GM12878 (cell line): ENCODE results near the gene AGK. TPM values are rescaled to one million over a fixed set of nuclear protein-coding genes. Genes with fewer than 3 reads are reported as not detected.
"Not testable (repeated sequence)": the region's sequence is repeated elsewhere in the genome, so short reads cannot be mapped to it uniquely, and the experiment has no call there.

Experiments
- ATAC-seq: fragments of 200-7000 bp; cut with Tn5 transposase; 3 replicates; pipeline ENCODE4 v1.9.1; 2020; ENCODE audit warnings: mild to moderate bottlenecking, moderate library complexity
- BruUV-seq: library from RNA; stranded (reverse); fragments of 400-500 nt; replicated peaks from 2 replicates; lab custom pipeline; 2021; lab: Mats Ljungman, UMichigan
- CTCF ChIA-PET: fragments of 300-600 bp; sonication (Branson Sonifier 250); formaldehyde crosslinking; extraction: SDS; loops from one replicate; lab custom pipeline; 2021; ENCODE audit warnings: inconsistent platforms; lab: Yijun Ruan, JAX
- POLR2A ChIA-PET: fragments of 350-600 bp; formaldehyde crosslinking; extraction: SDS; loops from one replicate; lab custom pipeline; 2021; ENCODE audit warnings: inconsistent platforms; lab: Charles Lee
- RAD21 ChIA-PET: fragments of 300-600 bp; sonication (Branson Sonifier 250); formaldehyde crosslinking; loops from one replicate; lab custom pipeline; 2023; ENCODE audit warnings: antibody characterized with exemption; ENCODE audit not compliant: unreplicated experiment; lab: Charles Lee
- SMC1A ChIA-PET: fragments of 300-600 bp; sonication (Branson Sonifier 250); formaldehyde crosslinking; loops from one replicate; lab custom pipeline; 2023; ENCODE audit not compliant: unreplicated experiment, uncharacterized antibody; lab: Charles Lee
- DNase-seq: peaks from one replicate; pipeline ENCODE4 v3.0.0-alpha.2; 2011; ENCODE audit warnings: low read depth, low spot score
- FAIRE-seq: peaks from 3 replicates; lab custom pipeline; 2011; peaks lifted over from hg19 to GRCh38; lab: Jason Lieb, UNC
- H2AFZ ChIP-seq: 2 replicates; pipeline ENCODE4 v1.6.0; 2011; ENCODE audit warnings: low read depth, low read length, control low read depth; ENCODE audit not compliant: control insufficient read depth
- H3K27ac ChIP-seq: 2 replicates; pipeline ENCODE4 v1.5.1; 2011; ENCODE audit warnings: control low read depth; ENCODE audit not compliant: control insufficient read depth, insufficient read depth
- H3K27me3 ChIP-seq, 2 experiments: replicated peaks in 1 of 2; 2 replicates each; pipeline versions ENCODE4 v1.6.0 to v1.6.1; 2011; ENCODE audit warnings: low read length in 1 of 2; ENCODE audit not compliant: control insufficient read depth in 2 of 2, insufficient read depth in 2 of 2
- H3K36me3 ChIP-seq, 2 experiments: 2 replicates each; pipeline ENCODE4 v1.5.1; 2011; ENCODE audit warnings: low read length in 1 of 2; ENCODE audit not compliant: control insufficient read depth in 2 of 2, insufficient read depth in 2 of 2
- H3K4me1 ChIP-seq: 2 replicates; pipeline ENCODE4 v1.6.1; 2011; ENCODE audit warnings: mild to moderate bottlenecking, low read length, moderate library complexity, mixed read lengths; ENCODE audit not compliant: control insufficient read depth, insufficient read depth
- H3K4me2 ChIP-seq: 2 replicates; pipeline ENCODE4 v1.6.0; 2011; ENCODE audit warnings: control low read depth; ENCODE audit not compliant: control insufficient read depth, insufficient read depth
- H3K4me3 ChIP-seq: fragments of 200-600 bp; sonication (generic); 2 replicates; pipeline ENCODE4 v1.5.1; 2016
- H3K79me2 ChIP-seq: 2 replicates; pipeline ENCODE4 v1.6.0; 2011; ENCODE audit warnings: low read length; ENCODE audit not compliant: control insufficient read depth, insufficient read depth
- H3K9ac ChIP-seq: 2 replicates; pipeline ENCODE4 v1.8.0; 2011; ENCODE audit warnings: low read length, control low read depth, mixed read lengths; ENCODE audit not compliant: control insufficient read depth, insufficient read depth
- H3K9me3 ChIP-seq: replicated peaks from 3 replicates; pipeline ENCODE4 v1.5.1; 2011; ENCODE audit warnings: mild to moderate bottlenecking, low read length; ENCODE audit not compliant: control insufficient read depth, insufficient read depth
- H4K20me1 ChIP-seq: 2 replicates; pipeline ENCODE4 v1.6.0; 2011; ENCODE audit not compliant: control insufficient read depth, insufficient read depth
- NRF1 ChIP-seq: conservative IDR thresholded peaks from 2 replicates; pipeline ENCODE4 v1.6.1; 2011; ENCODE audit warnings: mild to moderate bottlenecking, low read depth, low read length, improper control_type of control experiment
- WGBS: methylation state at CpG from one replicate; pipeline ENCODE4 v1.1.6; 2016; ENCODE audit warnings: low lambda C conversion rate; ENCODE audit not compliant: insufficient replicate concordance, insufficient coverage; ENCODE audit errors: missing lambda C conversion rate; 5-methylcytosine and 5-hydroxymethylcytosine counted together
- in situ Hi-C: fragments of 300-500 bp; cut with MboI; formaldehyde crosslinking; loops from 9 replicates; pipeline ENCODE4 v1.14.3; 2018; ENCODE audit warnings: mixed read lengths
- intact Hi-C: fragments of 100-400 bp; cut with micrococcal nuclease; formaldehyde crosslinking; loops from one replicate; pipeline ENCODE4 v1.14.2; 2022; ENCODE audit not compliant: unreplicated experiment
- polyA plus RNA-seq, 11 experiments: library from polyadenylated mRNA; depleted of rRNA in 4 of 11; unstranded in 6 of 11; stranded (reverse) in 5 of 11; fragments of >200 nt; fragmentation: Nextera tagmentation in 4 of 11; fragmentation: Illumina TruSeq in 1 of 11; extraction: Ambion mirVana in 4 of 11; extraction: Trizol in 1 of 11; gene quantifications; 1 replicate in 1 of 11; 2 replicates in 10 of 11; pipeline versions ENCODE4 v1.2.1 to v1.2.3, GENCODE V29; 2011 to 2016; ENCODE audit warnings: inconsistent platforms in 2 of 11, missing spikeins in 2 of 11, low read depth in 1 of 11
- total RNA-seq, 4 experiments: library from RNA; depleted of rRNA in 3 of 4; stranded (reverse); fragments of >200 nt in 3 of 4; fragmentation: Illumina TruSeq in 1 of 4; extraction: Trizol in 1 of 4; gene quantifications; 2 replicates each; pipeline versions ENCODE4 v1.2.1 to v1.2.3, GENCODE V29; 2013 to 2021

Gene AGK
- total and polyA plus RNA-seq, 10 of the 15 experiments (the other 5 are each of a cell fraction or from before 2014, with no cell fraction given) = 32.5 to 85.6 (median 47.8) TPM

- H3K9ac ChIP-seq = no peak overlapping the region
- ChIA-PET SMC1A (no interaction called here), RAD21 (no interaction called here), CTCF (no interaction called here), POLR2A (no interaction called here)
- peaks cover 2 to 10% of the 10 kb centered on the region in 2 experiments for H3K36me3 ChIP-seq
- peaks cover 30% of the 10 kb centered on the region for H3K9me3 ChIP-seq
- no peaks in the 10 kb centered on the region for H3K79me2 ChIP-seq
- BruUV-seq = no TSS peak
- no peak overlapping the region for H2AFZ ChIP-seq
- FAIRE-seq = no peak
- intact Hi-C loops (no loop called here), in situ Hi-C loops (no loop called here)
- H3K27ac ChIP-seq = no peak overlapping the region
- no peak for ATAC-seq
- H4K20me1 ChIP-seq = no peaks in the 10 kb centered on the region
- no peak for TF ChIP-seq NRF1
- H3K4me1 ChIP-seq = no peaks in the 10 kb centered on the region
- H3K4me3 ChIP-seq = no peak overlapping the region
- no peaks in the 10 kb centered on the region for H3K27me3 ChIP-seq
- no peak for DNase-seq
- H3K4me2 ChIP-seq = no peak overlapping the region
- WGBS = over 99% methylated on average over 6 of the region's 6 CpGs
Measured at GRCh38 chr7:141577043-141577839, 26.0 kb downstream of the AGK start.

- H3K27me3 ChIP-seq, CTCF ChIA-PET, H3K9ac ChIP-seq, H2AFZ ChIP-seq, ATAC-seq, H3K79me2 ChIP-seq, H3K4me1 ChIP-seq, DNase-seq, H3K4me2 ChIP-seq, in situ Hi-C loops, H3K27ac ChIP-seq, H3K36me3 ChIP-seq, BruUV-seq, H4K20me1 ChIP-seq, FAIRE-seq, H3K4me3 ChIP-seq, POLR2A ChIA-PET, intact Hi-C loops, RAD21 ChIA-PET, SMC1A ChIA-PET: not testable (repeated sequence)
- peaks cover 35% of the 10 kb centered on the region for H3K9me3 ChIP-seq
- WGBS = 88% methylated on average over 4 of the region's 5 CpGs
Measured at GRCh38 chr7:141579953-141580352, 28.7 kb downstream of the AGK start.

- H3K4me3 ChIP-seq, H3K4me2 ChIP-seq, ATAC-seq, H3K27me3 ChIP-seq, H2AFZ ChIP-seq, in situ Hi-C loops, DNase-seq, H3K4me1 ChIP-seq, RAD21 ChIA-PET, POLR2A ChIA-PET, FAIRE-seq, intact Hi-C loops, H3K9ac ChIP-seq, H3K36me3 ChIP-seq, BruUV-seq, H4K20me1 ChIP-seq, H3K79me2 ChIP-seq, H3K27ac ChIP-seq: not testable (repeated sequence)
- 89% methylated on average over 7 of the region's 7 CpGs for WGBS
- H3K9me3 ChIP-seq = peaks cover 23% of the 10 kb centered on the region
- CTCF ChIA-PET = interaction anchor here (0.7 kb wide), 1 partner anchor 307 kb away, joined by 3 read pairs; no protein-coding TSS in a partner anchor
- SMC1A ChIA-PET = interaction anchor here (1.2 kb wide), 1 partner anchor 19 kb away, joined by 3 read pairs; no protein-coding TSS in a partner anchor
Measured at GRCh38 chr7:141582063-141582462, 30.9 kb downstream of the AGK start.
